HG02840 (cell line): ENCODE data around the gene DDX1.

ENCODE experiments used
- ATAC-seq: cut with Tn5 transposase; IDR thresholded peaks from one replicate; pipeline ENCODE4 v1.9.1; 2021; ENCODE audit warnings: mild to moderate bottlenecking, moderate library complexity, moderate number of reproducible peaks; ENCODE audit not compliant: unreplicated experiment, low FRiP score

The DDX1 gene

DNA sequence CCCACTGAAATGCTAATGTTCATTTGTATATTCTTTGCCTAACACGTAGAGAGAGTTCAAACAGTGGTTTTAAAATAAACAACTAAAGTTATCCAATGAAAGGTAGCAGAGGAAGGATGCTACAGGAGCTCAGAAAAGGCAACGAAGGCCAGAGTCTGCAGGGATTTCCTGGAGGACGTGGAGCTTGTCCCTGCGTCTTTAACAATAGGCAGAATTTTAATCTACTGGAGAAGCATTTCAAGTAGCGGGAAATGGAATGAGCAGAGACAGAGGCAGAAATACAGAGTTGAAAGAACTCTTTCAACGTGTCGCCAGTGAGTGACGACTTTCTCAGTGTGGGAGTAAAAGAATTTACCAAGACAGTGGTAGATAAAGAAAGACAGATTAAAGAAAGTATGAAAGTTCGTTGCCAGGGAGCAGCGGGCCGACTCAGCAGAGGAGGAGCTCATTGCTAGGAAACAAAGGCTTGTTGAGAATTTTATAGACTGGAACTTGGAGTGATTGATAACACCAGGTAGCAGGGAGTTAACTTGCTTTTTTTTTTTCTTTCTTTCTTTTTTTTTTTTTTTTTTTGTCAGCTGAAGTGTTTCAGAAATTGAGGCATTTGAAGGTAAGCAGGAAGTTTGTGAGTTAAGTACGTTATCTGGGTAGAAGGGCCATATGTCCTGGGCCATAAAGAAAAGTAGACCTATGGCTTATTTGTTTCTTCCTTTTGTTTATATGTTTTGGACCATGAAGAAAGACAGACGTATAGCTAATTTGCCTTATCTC, 29.9 kb upstream of the DDX1 start:
- peak; percentile 34 for ATAC-seq

DNA sequence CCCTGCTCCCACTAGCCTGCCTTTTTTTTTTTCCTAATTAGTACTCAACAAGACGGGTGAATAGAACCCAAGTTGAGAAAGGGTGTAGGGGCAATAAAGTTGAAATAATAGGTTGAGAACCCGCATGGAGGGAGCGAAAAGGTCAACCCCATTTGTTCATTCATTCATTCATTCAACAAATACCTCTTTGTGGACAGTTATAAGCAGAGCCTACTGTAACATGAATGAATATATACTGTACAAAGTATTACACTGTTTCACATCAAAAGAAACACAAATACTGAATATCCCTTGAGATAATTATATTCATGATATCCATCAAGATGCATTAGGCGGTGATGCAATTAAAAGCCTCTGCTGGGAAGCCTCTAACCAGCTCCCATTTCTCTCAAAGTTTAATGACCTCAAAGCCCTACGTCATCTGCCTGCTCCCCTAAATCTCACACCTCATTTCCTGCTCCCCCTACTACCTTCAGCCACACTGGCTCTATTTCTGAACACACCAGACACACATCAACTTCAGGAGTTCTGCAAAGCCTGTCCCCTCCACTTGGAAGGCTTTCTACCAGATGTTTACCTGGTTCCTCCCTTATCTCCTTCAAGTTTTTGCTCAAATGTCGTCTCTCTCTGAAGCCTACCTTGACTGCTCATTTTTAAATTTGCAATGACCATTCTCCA, 29.2 kb upstream of the DDX1 start:
- ATAC-seq = no peak

- ATAC-seq = no peak
These were observed 28.2 kb upstream of the DDX1 start for GRCh38 chr2:15563227-15564100.

- no peak for ATAC-seq
These were observed 26.3 kb upstream of the DDX1 start for GRCh38 chr2:15565392-15565791.

DNA sequence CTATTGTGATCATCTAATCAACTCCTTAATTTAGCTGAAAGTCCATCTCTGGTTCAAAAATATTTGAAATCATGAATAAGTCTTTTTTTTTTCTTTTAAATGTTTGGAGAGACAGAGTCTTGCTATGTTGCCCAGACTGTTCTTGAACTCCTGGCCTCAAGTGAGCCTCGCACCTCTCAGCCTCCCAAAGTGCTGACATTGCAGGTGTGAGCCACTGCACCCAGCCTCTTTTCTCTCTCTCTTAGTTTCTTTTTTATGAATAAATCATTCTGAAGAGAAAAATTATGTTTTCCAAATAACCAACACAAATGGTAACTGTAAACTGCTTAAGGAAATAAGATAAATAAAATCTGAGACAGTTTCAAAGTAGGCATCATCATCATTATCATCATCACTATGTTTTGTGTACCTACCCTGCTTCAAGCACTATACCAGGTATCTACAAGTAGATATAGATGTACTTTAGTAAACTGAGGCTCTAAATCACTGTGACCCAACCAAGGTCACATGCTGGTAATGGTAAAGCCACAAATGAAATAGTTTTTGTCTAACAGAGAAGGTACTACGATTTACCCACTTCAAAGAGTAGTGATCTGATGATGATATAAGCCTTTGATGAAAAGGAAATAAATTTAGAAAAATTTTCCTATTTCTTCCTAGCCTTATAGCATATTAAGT, 25.5 kb upstream of the DDX1 start:
- ATAC-seq = no peak

- no peak for ATAC-seq
These were observed 24.8 kb upstream of the DDX1 start for GRCh38 chr2:15566912-15567311.

GRCh38 chr2:15568874-15569273, 22.8 kb upstream of the DDX1 start:
- no peak for ATAC-seq

- ATAC-seq = no peak
These were observed 21.6 kb upstream of the DDX1 start for GRCh38 chr2:15570104-15570503.

GRCh38 chr2:15571729-15572128, 19.9 kb upstream of the DDX1 start:
- no peak for ATAC-seq

- peak; percentile 87 for ATAC-seq
These were observed 14.5 kb upstream of the DDX1 start for GRCh38 chr2:15577071-15577735.

GRCh38 chr2:15579641-15580040, 12.0 kb upstream of the DDX1 start:
- no peak for ATAC-seq

GRCh38 chr2:15580451-15580850, 11.2 kb upstream of the DDX1 start:
- ATAC-seq = no peak

GRCh38 chr2:15582710-15583357, 8.8 kb upstream of the DDX1 start:
- no peak for ATAC-seq

DNA sequence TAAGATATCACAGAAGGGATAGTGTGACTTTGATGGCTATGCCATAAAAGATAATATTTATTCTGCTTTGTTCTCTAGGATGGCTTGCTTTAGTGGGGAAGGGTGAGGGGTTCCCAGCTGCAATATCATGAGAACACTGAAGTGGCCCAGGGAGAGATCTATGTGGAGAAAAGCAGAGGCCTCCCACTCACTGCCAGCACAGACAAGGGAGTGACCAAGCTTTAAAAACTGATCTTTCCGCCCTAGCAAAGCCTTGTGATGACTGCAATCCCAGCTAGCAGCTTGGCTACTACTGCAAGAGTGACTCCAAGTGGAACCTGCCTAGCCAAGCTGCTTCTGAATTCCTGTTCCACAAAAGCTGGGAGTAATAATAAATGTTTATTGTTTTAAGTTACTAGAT, 7.8 kb upstream of the DDX1 start:
- no peak for ATAC-seq

DNA sequence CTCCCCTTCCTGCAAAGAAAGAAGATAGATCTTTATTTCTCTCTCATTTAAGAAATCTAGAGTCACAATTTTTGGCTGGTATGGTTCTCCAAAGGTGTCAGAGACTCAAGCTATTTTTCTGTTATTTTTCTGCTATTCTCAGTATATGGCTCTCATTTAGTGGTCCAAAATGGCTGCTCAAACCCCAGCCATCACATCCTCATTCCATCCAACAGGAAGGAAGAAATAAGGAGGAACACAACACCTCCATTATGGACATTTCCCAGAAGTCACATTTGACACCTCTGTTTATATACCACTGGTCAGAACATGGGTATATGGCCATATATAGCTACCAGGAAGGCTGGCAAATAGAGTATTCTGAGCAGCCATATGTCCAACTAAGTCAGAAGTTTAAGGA, 7.4 kb upstream of the DDX1 start:
- ATAC-seq = no peak

DNA sequence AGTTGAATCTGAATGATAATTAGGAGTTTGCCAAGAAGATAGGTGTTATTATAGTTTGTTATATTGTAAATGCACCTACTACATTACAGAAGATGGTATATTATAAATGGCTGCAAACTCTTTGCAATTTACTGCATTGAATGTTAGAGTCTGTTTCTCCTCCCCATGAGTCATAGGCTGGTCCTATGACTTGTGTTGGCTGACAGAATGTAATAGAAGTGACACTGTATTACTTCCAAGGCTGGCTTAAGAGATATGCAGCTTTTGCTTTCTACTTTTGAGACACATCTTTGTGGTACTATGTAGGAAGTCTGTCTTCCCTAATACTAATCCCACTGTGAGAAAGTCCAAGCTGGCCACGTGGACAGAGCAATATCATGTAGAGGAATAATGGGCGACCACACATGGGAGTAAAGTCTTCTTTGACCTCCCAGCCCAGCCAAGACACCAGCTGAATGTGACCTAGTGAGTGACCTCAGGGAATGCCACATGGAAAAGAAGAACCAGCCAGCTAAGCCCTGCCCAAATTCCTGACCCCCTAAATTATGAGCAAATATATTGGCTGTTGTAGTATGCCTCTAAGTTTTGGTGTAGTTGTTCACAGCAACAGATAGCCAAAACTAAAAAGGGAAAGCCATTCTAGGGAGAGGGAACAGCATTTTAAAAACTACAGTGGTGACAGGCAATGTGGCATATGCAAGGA, 6.8 kb upstream of the DDX1 start:
- ATAC-seq = no peak

- ATAC-seq = no peak
These were observed 3.2 kb upstream of the DDX1 start for GRCh38 chr2:15588329-15588919.

GRCh38 chr2:15591373-15591691, 336 bp upstream of the DDX1 start:
- ATAC-seq = no peak

DNA sequence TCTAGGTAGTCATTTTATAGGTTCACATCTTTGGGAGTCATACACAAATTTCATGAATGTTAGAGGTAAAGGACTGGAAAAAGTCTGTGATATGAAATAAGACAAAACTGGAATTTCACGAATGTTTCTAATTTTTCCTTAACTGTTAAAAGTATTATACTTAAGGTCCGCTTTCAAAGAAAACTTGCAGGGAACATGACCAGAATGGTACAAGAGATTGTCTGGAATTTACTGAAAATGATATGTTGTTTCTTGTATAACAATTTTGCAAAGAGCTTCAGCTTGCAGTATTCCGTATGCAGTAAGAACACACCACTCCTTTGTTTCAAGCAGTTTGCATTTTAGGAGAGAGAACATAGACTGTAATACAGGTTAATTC, 1.6 kb downstream of the DDX1 start:
- no peak for ATAC-seq
